ENCODE results near the gene CELF5.
A peak's percentile ranks its signal among the peaks of the same experiment; 100 is the strongest.
"Not testable (repeated sequence)": the region's sequence is repeated elsewhere in the genome, so short reads cannot be mapped to it uniquely, and the experiment has no call there.

Gene CELF5

GRCh38 chr19:3296446-3296845, 72.0 kb downstream of the CELF5 start:
- DNase-seq = no peak

GRCh38 chr19:3298853-3299449, 74.5 kb downstream of the CELF5 start:
- no peak for DNase-seq

GRCh38 chr19:3300566-3300965, 76.1 kb downstream of the CELF5 start:
- DNase-seq = not testable (repeated sequence)

- DNase-seq = peak; percentile 25
These were observed 78.3 kb downstream of the CELF5 start for GRCh38 chr19:3302755-3303154.

GRCh38 chr19:3304871-3305423, 80.5 kb downstream of the CELF5 start:
- DNase-seq = peak; percentile 77

GRCh38 chr19:3309724-3310123, 85.3 kb downstream of the CELF5 start:
- DNase-seq = no peak

GRCh38 chr19:3310280-3310679, 85.8 kb downstream of the CELF5 start:
- DNase-seq = no peak

- DNase-seq = no peak
These were observed 86.2 kb downstream of the CELF5 start for GRCh38 chr19:3310711-3311110.

- DNase-seq = no peak
These were observed 88.7 kb downstream of the CELF5 start for GRCh38 chr19:3313199-3313575.

GRCh38 chr19:3314962-3315675, 90.7 kb downstream of the CELF5 start:
- no peak for DNase-seq

- no peak for DNase-seq
These were observed 91.2 kb downstream of the CELF5 start for GRCh38 chr19:3315676-3315973.

- DNase-seq = no peak
These were observed 91.7 kb downstream of the CELF5 start for GRCh38 chr19:3316132-3316648.

GRCh38 chr19:3316659-3317207, 92.3 kb downstream of the CELF5 start:
- DNase-seq = no peak

GRCh38 chr19:3319643-3320353, 95.3 kb downstream of the CELF5 start:
- no peak for DNase-seq

- DNase-seq = no peak
These were observed 95.9 kb downstream of the CELF5 start for GRCh38 chr19:3320354-3320670.

- DNase-seq = no peak
These were observed 96.4 kb downstream of the CELF5 start for GRCh38 chr19:3320853-3321252.

GRCh38 chr19:3321696-3322095, 97.2 kb downstream of the CELF5 start:
- no peak for DNase-seq

- no peak for DNase-seq
These were observed 97.9 kb downstream of the CELF5 start for GRCh38 chr19:3322199-3322978.

GRCh38 chr19:3323026-3323425, 98.6 kb downstream of the CELF5 start:
- DNase-seq = no peak

- no peak for DNase-seq
These were observed 99.2 kb downstream of the CELF5 start for GRCh38 chr19:3323658-3324057.

- DNase-seq = peak; percentile 59
These were observed 100.0 kb downstream of the CELF5 start for GRCh38 chr19:3324405-3324856.

GRCh38 chr19:3325451-3325850, 101.0 kb downstream of the CELF5 start:
- no peak for DNase-seq

- DNase-seq = no peak
These were observed 104.3 kb downstream of the CELF5 start for GRCh38 chr19:3328743-3329142.
